Measurements from ENCODE around the gene XCR1. TPM values are rescaled to one million over a fixed set of nuclear protein-coding genes. Genes with fewer than 3 reads are reported as not detected.

The XCR1 gene
- total and polyA plus RNA-seq, 2 of the 8 experiments (the other 6 are each of a cell fraction or from before 2014, with no cell fraction given) = 0.53 TPM; not detected in 1

DNA sequence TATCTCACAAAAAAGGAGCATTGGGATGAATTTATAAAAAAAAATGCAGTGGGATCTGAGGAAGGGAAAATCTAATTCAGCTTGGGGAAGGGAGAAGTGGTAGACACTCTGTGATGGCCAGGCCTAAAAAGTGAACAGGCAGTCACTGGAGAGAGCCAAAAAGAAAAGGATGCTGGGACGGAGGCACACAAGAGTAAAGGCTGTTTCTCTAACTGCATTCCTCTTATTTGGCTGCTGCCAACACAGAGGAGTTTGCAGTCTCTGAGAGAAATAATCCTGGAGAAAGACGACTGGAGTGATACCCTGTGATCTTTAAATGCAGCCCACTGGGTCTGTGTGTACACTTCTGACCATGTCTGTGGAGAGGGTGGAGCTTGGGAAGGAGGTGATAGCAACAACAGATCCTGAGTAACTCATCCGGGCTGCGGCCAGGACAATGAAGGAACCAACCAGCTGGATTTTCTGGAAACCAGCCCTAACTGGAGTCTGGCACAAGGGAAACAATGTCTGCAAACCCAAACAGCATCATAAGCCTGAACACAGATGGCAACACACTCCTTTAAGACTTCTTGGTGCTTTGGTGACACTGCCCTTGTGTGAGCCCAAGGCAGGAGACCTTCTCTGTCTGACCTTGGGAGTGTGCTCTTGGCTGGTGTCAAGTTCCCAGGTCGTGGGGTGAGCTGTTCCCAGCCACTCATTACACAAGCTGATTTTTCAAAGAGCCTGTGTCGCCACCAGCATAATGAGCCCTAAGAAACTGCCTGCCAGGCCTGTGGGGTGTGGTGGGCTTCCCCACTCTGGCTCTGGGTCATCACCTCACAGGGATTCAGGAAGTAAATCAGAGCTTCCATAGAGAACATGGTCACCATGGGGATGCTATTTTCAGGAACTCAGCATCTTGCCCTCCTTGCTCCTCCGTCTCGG is 39.7 kb downstream of the XCR1 start:
- Histone ChIP-seq H2AFZ (ENCODE audit: low read length) (no peak overlapping the region), H3K23me2 (ENCODE audit: low read depth, low read length) (no peaks in the 10 kb centered on the region), H3K14ac (ENCODE audit: insufficient read length) (no peak overlapping the region), H3K18ac (ENCODE audit: extremely low read depth, low read length) (no peak overlapping the region), H3K79me1 (ENCODE audit: low read depth, low read length) (peaks cover 10% of the 10 kb centered on the region), H3K4ac (replicated peaks; ENCODE audit: insufficient read length, low read depth, low read length) (no peak overlapping the region), H3K27ac (ENCODE audit: low read depth, low read length) (no peak overlapping the region), H3K36me3 (ENCODE audit: control insufficient read depth in 2 of 4, insufficient read depth in 4 of 4, low read length in 3 of 4) (peaks cover 0 to 19% (median 14%) of the 10 kb centered on the region in 4 experiments; a peak in 6 of 8 replicates), H4K91ac (replicated peaks; ENCODE audit: insufficient read length, low read length) (no peak overlapping the region), H3K79me2 (ENCODE audit: control insufficient read depth in 1 of 2, insufficient read depth in 2 of 2, low read length in 2 of 2) (peaks cover 0 to 58% of the 10 kb centered on the region in 2 experiments; a peak in 2 of 4 replicates), H3K9me3 (ENCODE audit: insufficient read depth in 2 of 2, low read depth in 1 of 2, low read length in 1 of 2) (no peaks in the 10 kb centered on the region), H2BK5ac (ENCODE audit: low read depth, low read length) (0 out of 2 replicates have a peak overlapping the region, but pooled peaks have one; percentile 12), H2BK20ac (ENCODE audit: low read length) (no peak overlapping the region), H4K8ac (ENCODE audit: extremely low read depth, insufficient read depth, low read length) (no peak overlapping the region), H3K4me2 (ENCODE audit: insufficient read depth in 1 of 2, low read depth in 2 of 2, low read length in 2 of 2) (no peak overlapping the region), H2AK5ac (ENCODE audit: low read depth, low read length) (no peak overlapping the region), H2BK12ac (ENCODE audit: low read depth, low read length) (no peak overlapping the region), H3K56ac (replicated peaks; ENCODE audit: insufficient read length, low read depth, low read length) (no peak overlapping the region), H4K5ac (ENCODE audit: insufficient read length, low read depth, low read length) (no peak overlapping the region), H4K20me1 (replicated peaks in 1 of 2; ENCODE audit: control insufficient read depth in 1 of 2, insufficient read depth in 2 of 2, low read length in 2 of 2) (peaks cover 0 to 5% of the 10 kb centered on the region in 2 experiments), H3K4me3 (ENCODE audit: extremely low read depth in 1 of 4, insufficient read depth in 2 of 4, low read depth in 3 of 4, low read length in 4 of 4) (no peak overlapping the region), H2BK15ac (ENCODE audit: low read length) (no peak overlapping the region), H2BK120ac (replicated peaks; ENCODE audit: low read depth, low read length) (no peak overlapping the region), H3K23ac (ENCODE audit: insufficient read length) (no peak overlapping the region), H3K4me1 (replicated peaks in 1 of 4; ENCODE audit: control insufficient read depth in 3 of 4, insufficient read depth in 4 of 4, low read length in 3 of 4) (peaks cover 1 to 10% (median 4%) of the 10 kb centered on the region in 4 experiments), H3K27me3 (replicated peaks in 1 of 4; ENCODE audit: control insufficient read depth in 3 of 4, extremely low read depth in 1 of 4, insufficient read depth in 3 of 4, low read length in 3 of 4) (no peaks in the 10 kb centered on the region), H3K9ac (replicated peaks in 1 of 4; ENCODE audit: extremely low read depth in 1 of 4, low read depth in 3 of 4, low read length in 3 of 4) (no peak overlapping the region)
- DNase-seq (ENCODE audit: low read depth in 1 of 2, low spot score in 2 of 2) (no peak), FAIRE-seq (no peak)
- WGBS, 2 experiments (ENCODE audit: extremely low coverage in 1 of 2, insufficient coverage in 1 of 2, insufficient read length in 1 of 2, insufficient replicate concordance in 2 of 2, low coverage in 1 of 2, low lambda C conversion rate in 2 of 2, missing lambda C conversion rate in 1 of 2) = 85% methylated on average over 8 of the region's 8 CpGs; no CpG with 5 or more reads in 1 of the 2 experiments
- POLR2A ChIA-PET (ENCODE audit: partially characterized antibody) = no interaction called here
- no peak for TF ChIP-seq KDM4A (IDR thresholded peaks at IDR 0.05; ENCODE audit: low read depth, low read length, severe bottlenecking)
- no peak for TF ChIP-seq NANOG (IDR thresholded peaks at IDR 0.05; ENCODE audit: insufficient read depth, low read depth, low read length, poor library complexity, severe bottlenecking)
- TF ChIP-seq SP1 (IDR thresholded peaks at IDR 0.05; ENCODE audit: low read depth, low read length) = no peak
- TF ChIP-seq KDM5A (IDR thresholded peaks at IDR 0.05; ENCODE audit: low read length) = no peak
- no peak for TF ChIP-seq SP4 (IDR thresholded peaks at IDR 0.05; ENCODE audit: low read length)
- TF ChIP-seq POU5F1 (IDR thresholded peaks at IDR 0.05; ENCODE audit: low read depth, low read length) = no peak
- CTCF ChIA-PET (ENCODE audit: partially characterized antibody) = interaction anchor here (0.6 to 1.7 kb wide), 3 partner anchors 90 to 353 kb away, joined by 3 to 7 read pairs (median 4); no protein-coding TSS in a partner anchor

Measured in H1 (cell line).